Subcutaneous adipose tissue (tissue), 4 donors: ENCODE data around the gene LSMEM2. TPM values are rescaled to one million over a fixed set of nuclear protein-coding genes. Genes with fewer than 3 reads are reported as not detected.

ENCODE experiments used
- CTCF ChIP-seq: fragments of 450-650 bp; IDR thresholded peaks from one replicate; pipeline ENCODE4 v1.5.1; 2016; ENCODE audit warnings: low read depth, mild to moderate bottlenecking, control low read depth, antibody characterized with exemption, moderate library complexity
- total RNA-seq, 4 donors: library from RNA; depleted of rRNA; stranded (reverse); fragments of >200 nt; gene quantifications; one replicate each; pipeline ENCODE4 v1.1.0, GENCODE V29; 2016

LSMEM2 gene
- total RNA-seq, 4 donors from 2014 or later: not detected

DNA sequence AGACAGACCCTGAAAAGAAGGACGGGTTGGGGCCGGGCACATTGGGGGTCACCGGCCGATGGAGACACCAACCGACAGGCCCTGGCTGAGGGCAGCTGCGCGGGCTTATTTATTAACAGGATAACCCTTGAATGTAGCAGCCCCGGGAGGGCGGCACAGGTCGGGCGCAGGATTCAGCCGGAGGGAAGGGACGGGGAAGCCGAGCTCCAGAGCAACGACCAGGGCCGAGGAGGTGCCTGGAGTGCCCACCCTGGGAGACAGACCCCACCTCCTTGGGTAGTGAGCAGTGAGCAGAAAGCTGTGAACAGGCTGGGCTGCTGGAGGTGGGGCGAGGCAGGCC is 2.2 kb upstream of the LSMEM2 start:
- no peak for TF ChIP-seq CTCF

GRCh38 chr3:50278123-50278879 is 586 bp upstream of the LSMEM2 start:
- no peak for TF ChIP-seq CTCF

DNA sequence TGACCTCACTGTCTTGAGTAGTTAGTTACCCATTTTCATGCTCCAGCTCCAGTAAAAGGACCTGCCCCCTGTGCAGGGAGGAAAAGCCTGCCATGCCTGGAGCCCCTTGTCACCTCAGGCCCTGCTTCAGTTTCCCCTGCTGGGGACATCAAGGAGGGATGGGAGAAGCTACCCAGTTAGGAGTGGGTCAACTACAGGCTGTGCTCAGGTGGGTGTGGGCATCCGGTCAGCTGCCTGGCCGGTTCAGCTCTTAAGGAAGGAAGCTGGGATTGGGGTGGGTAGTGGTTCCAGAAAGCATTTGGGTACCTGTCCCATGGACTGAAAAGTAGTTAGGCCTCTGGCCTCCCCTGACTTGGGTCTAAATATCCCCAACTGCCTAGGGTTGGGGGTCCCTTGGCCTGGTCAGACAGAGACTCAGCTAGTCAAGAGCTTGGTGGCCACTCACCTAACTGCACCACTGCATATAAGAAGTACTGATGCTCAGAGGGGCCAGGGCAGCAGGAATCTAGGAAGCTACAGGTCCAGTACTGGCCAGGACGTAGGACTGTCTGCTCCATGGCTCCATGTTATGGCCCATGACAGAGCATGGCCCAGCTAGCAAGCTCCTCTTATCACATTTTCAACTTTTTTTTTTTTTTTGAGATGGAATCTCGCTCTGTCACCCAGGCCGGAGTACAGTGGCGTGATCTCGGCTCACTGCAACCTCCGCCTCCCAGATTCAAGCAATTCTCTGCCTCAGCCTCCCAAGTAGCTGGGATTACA is 549 bp downstream of the LSMEM2 start:
- no peak for TF ChIP-seq CTCF

DNA sequence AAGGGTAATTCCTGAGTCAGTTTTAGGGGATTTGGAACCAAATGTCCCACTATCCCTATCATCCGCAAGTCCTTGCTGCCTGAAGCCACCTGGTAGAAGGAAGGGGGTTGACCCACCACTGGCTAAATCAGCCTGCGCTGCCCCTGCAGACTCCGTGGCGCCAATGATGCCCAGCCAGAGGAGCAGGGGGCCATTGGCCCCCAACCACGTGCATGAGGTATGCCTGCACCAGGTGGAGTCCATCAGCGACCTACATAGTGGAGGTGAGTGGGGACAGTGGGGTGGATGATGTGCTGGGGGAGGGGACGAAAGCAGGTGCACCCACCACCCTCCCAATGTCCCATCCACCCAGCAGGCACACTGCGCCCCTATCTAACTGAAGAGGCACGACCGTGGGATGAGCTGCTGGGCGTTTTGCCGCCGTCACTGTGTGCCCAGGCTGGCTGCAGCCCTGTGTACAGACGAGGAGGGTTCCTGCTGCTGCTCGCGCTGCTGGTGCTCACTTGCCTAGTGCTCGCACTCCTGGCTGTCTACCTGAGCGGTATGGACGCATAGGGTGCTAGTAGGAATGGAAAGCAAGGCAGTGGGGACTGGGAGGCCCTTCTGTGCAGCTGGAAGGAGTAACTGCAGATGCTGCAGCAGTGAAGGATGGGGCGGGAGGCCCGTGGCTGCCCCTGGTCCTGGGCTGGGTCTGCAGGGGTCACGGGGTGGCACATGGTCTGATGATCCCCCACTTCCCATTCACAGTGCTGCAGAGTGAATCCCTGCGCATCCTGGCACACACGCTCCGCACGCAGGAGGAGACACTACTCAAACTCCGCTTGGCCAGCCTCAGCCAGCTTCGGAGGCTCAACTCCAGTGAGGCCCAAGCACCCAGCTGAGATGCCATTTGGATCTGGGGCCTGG is 7.7 kb downstream of the LSMEM2 start:
- no peak for TF ChIP-seq CTCF

DNA sequence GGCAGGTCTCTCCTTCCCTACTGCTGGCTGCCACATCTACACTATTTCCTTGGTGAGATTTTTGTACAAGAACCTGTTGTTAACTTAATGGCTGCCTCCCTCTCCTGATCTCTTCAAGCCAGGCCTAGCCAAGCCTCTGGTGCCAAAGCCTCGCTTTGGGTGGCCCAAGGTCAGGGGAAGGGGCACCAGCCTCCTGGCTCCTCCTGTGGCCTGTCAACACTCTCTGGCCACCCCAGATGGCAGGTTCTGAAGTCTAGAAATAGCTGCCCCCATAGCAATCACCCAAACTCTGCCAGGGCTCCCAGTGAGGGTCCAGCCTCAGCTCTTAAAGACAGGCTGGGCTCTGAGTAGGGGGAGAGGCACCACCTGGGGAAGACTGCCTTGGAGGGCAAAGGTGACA is 8.4 kb downstream of the LSMEM2 start:
- no peak for TF ChIP-seq CTCF

DNA sequence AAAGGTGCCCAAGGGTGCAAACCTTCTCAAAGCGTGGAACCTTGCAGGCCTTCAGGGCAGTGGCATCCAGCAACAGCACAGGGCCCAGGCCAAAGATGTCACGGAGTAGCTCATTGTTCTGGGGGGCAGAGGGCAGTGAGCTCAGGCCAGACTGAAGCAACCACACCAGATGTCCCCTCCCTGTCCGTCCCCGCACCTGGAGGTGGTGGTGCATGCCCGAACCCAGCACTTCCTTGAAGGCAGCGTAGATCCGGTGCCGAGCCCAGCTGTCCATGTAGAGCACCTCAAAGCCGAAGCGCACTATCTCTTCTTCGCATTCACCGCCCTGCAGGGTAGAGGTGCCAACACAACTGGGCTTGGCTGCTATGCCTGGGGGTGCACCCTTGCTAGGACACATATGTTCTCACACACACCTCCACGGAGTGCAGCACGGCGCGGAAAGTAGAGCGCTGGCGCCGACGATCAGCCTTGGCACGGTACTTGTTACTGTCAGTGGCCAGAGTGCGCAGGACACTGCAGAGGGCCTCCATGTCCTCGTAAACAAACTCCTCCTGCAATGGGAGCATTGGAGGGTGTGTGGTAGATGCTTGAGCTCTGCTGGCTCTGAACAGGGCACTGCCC is 9.6 kb downstream of the LSMEM2 start:
- TF ChIP-seq CTCF: no peak
